GM23338 (cell line): ENCODE measurements around the gene SMOC2. TPM values are rescaled to one million over a fixed set of nuclear protein-coding genes. Genes with fewer than 3 reads are reported as not detected.

Experiments used
- ATAC-seq: fragments of 200-7000 bp; cut with Tn5 transposase; 3 replicates; pipeline ENCODE4 v1.9.1; 2020
- DNase-seq: peaks from one replicate; pipeline ENCODE4 v3.0.0-alpha.2; 2015; ENCODE audit warnings: low spot score
- H2AFZ ChIP-seq: fragments of 200-600 bp; sonication (generic); 2 replicates; pipeline ENCODE4 v1.8.0; 2016; ENCODE audit warnings: antibody characterized with exemption, mild to moderate bottlenecking, moderate library complexity
- H3F3A ChIP-seq: fragments of 200-600 bp; sonication (generic); replicated peaks from 2 replicates; pipeline ENCODE4 v1.8.0; 2017; ENCODE audit warnings: antibody characterized with exemption, mixed run types, low read depth
- H3K27ac ChIP-seq: fragments of 200-600 bp; sonication (generic); 2 replicates; pipeline ENCODE4 v1.6.1; 2016; ENCODE audit warnings: low read depth
- H3K27me3 ChIP-seq: fragments of 200-600 bp; sonication (generic); 2 replicates; pipeline ENCODE4 v1.8.0; 2016; ENCODE audit warnings: mild to moderate bottlenecking, mixed run types, moderate library complexity; ENCODE audit not compliant: insufficient read depth
- H3K36me3 ChIP-seq: fragments of 200-600 bp; sonication (generic); 2 replicates; pipeline ENCODE4 v1.8.0; 2016; ENCODE audit warnings: mild to moderate bottlenecking; ENCODE audit not compliant: insufficient read depth
- H3K4me1 ChIP-seq: fragments of 200-600 bp; sonication (generic); 2 replicates; pipeline ENCODE4 v1.8.0; 2016; ENCODE audit warnings: mild to moderate bottlenecking, moderate library complexity; ENCODE audit not compliant: insufficient read depth
- H3K4me2 ChIP-seq: fragments of 200-600 bp; sonication (generic); 2 replicates; pipeline ENCODE4 v1.7.1; 2017; ENCODE audit warnings: mixed run types
- H3K4me3 ChIP-seq: fragments of 200-600 bp; sonication (generic); 2 replicates; pipeline ENCODE4 v1.6.1; 2016; ENCODE audit warnings: mixed run types
- H3K79me2 ChIP-seq: fragments of 200-600 bp; sonication (generic); replicated peaks from 2 replicates; pipeline ENCODE4 v1.8.0; 2017; ENCODE audit warnings: mild to moderate bottlenecking; ENCODE audit not compliant: insufficient read depth
- H3K9me2 ChIP-seq: fragments of 200-600 bp; sonication (generic); 2 replicates; pipeline ENCODE4 v1.8.0; 2017; ENCODE audit not compliant: insufficient read depth
- H4K20me1 ChIP-seq: fragments of 200-600 bp; sonication (generic); replicated peaks from 2 replicates; pipeline ENCODE4 v1.8.0; 2017; ENCODE audit warnings: mild to moderate bottlenecking; ENCODE audit not compliant: insufficient read depth
- H3K27ac Mint-ChIP-seq: 2 replicates; pipeline ENCODE4 v1.8.0; 2020; ENCODE audit warnings: inconsistent platforms, mild to moderate bottlenecking, moderate library complexity, mixed read lengths
- H3K27me3 Mint-ChIP-seq: 3 replicates; pipeline ENCODE4 v1.8.0; 2022; ENCODE audit warnings: low read depth, mild to moderate bottlenecking, moderate library complexity, mixed read lengths, inconsistent platforms; ENCODE audit not compliant: insufficient read depth, poor library complexity
- H3K36me3 Mint-ChIP-seq: 3 replicates; pipeline ENCODE4 v1.8.0; 2021; ENCODE audit warnings: low read depth, mild to moderate bottlenecking, inconsistent platforms, moderate library complexity, mixed read lengths
- H3K4me1 Mint-ChIP-seq: 3 replicates; pipeline ENCODE4 v1.8.0; 2020; ENCODE audit warnings: mild to moderate bottlenecking, inconsistent platforms, mixed read lengths
- H3K4me3 Mint-ChIP-seq: 3 replicates; pipeline ENCODE4 v1.8.0; 2021; ENCODE audit warnings: moderate library complexity, mild to moderate bottlenecking, inconsistent platforms, mixed read lengths
- H3K9me3 Mint-ChIP-seq: 3 replicates; pipeline ENCODE4 v1.8.0; 2020; ENCODE audit warnings: moderate library complexity, mild to moderate bottlenecking, inconsistent platforms, mixed read lengths
- CREB1 ChIP-seq: fragments of 250-450 bp; sonication (Bioruptor Pico); IDR thresholded peaks from 2 replicates; pipeline ENCODE4 v1.5.0; 2020; ENCODE audit warnings: low read depth, mild to moderate bottlenecking, moderate library complexity
- CTCF ChIP-seq, 2 experiments: fragments of 200-600 bp in 1 of 2; sonication (generic) in 1 of 2; conservative IDR thresholded peaks; 2 replicates each; pipeline versions ENCODE4 v1.5.1 to v1.6.1; 2016 to 2017; ENCODE audit warnings: antibody characterized with exemption in 2 of 2, low read depth in 2 of 2, mild to moderate bottlenecking in 2 of 2, moderate library complexity in 1 of 2
- ETS1 ChIP-seq: IDR thresholded peaks from 2 replicates; pipeline ENCODE4 v1.6.1; 2016; ENCODE audit warnings: antibody characterized with exemption
- EZH2 ChIP-seq: fragments of 200-600 bp; sonication (generic); IDR thresholded peaks from one replicate; pipeline ENCODE4 v1.8.0; 2017; ENCODE audit warnings: antibody characterized with exemption, mild to moderate bottlenecking, low read depth; ENCODE audit not compliant: unreplicated experiment
- EZH2phosphoT487 ChIP-seq: fragments of 200-600 bp; sonication (generic); IDR thresholded peaks from one replicate; pipeline ENCODE4 v1.8.1; 2018; ENCODE audit warnings: antibody characterized with exemption; ENCODE audit not compliant: unreplicated experiment
- JUNB ChIP-seq: IDR thresholded peaks from one replicate; pipeline ENCODE4 v1.6.1; 2016; ENCODE audit warnings: antibody characterized with exemption; ENCODE audit not compliant: unreplicated experiment
- NANOG ChIP-seq: IDR thresholded peaks from 2 replicates; pipeline ENCODE4 v1.6.1; 2016; ENCODE audit warnings: antibody characterized with exemption, borderline replicate concordance
- POLR2AphosphoS5 ChIP-seq: IDR thresholded peaks from 2 replicates; pipeline ENCODE4 v1.6.1; 2016; ENCODE audit warnings: antibody characterized with exemption, low read depth
- REST ChIP-seq: IDR thresholded peaks from one replicate; pipeline ENCODE4 v1.6.1; 2018; ENCODE audit warnings: antibody characterized with exemption; ENCODE audit not compliant: unreplicated experiment
- STAT1 ChIP-seq: IDR thresholded peaks from one replicate; pipeline ENCODE4 v1.6.1; 2016; ENCODE audit warnings: antibody characterized with exemption; ENCODE audit not compliant: unreplicated experiment
- ZNF114 ChIP-seq: fragments of 250-450 bp; sonication (Bioruptor Pico); IDR thresholded peaks from 2 replicates; pipeline ENCODE4 v1.5.0; 2020; ENCODE audit warnings: mild to moderate bottlenecking, moderate library complexity
- ZNF331 ChIP-seq: fragments of 250-450 bp; sonication (Bioruptor Pico); IDR thresholded peaks from 2 replicates; pipeline ENCODE4 v1.5.0; 2020; ENCODE audit warnings: low read depth, mild to moderate bottlenecking, moderate library complexity
- ZNF462 ChIP-seq: fragments of 250-450 bp; sonication (Bioruptor Pico); IDR thresholded peaks from 2 replicates; pipeline ENCODE4 v1.5.0; 2020; ENCODE audit warnings: mild to moderate bottlenecking, moderate library complexity
- polyA plus RNA-seq: library from polyadenylated mRNA; unstranded; fragments of >200 nt; fragmentation: Nextera tagmentation; extraction: Ambion mirVana; gene quantifications from 2 replicates; pipeline ENCODE4 v1.2.1, GENCODE V29; 2016
- total RNA-seq: library from RNA; depleted of rRNA; stranded (reverse); fragments of >200 nt; shearing (Covaris generic); gene quantifications from 2 replicates; pipeline ENCODE4 v1.2.3, GENCODE V29; 2014

Gene SMOC2
- total and polyA plus RNA-seq, 2 experiments from 2014 or later: 4.3 to 6.5 TPM

GRCh38 chr6:168415993-168416530, 24.9 kb upstream of the SMOC2 start:
- no peak overlapping the region for H3K27ac ChIP-seq
- H3K4me2 ChIP-seq: no peak overlapping the region
- DNase-seq: no peak

More at GRCh38 chr6:168415993-168416530, 24.9 kb upstream of the SMOC2 start:
- H3K27ac Mint-ChIP-seq: no peak overlapping the region
- no peaks in the 10 kb centered on the region for H3K36me3 ChIP-seq
- no peaks in the 10 kb centered on the region for H3K4me1 ChIP-seq
- no peaks in the 10 kb centered on the region for H3K27me3 ChIP-seq
- H3K36me3 Mint-ChIP-seq: no peaks in the 10 kb centered on the region
- H3F3A ChIP-seq: no peaks in the 10 kb centered on the region
- no peak overlapping the region for H3K4me3 ChIP-seq
- H3K27me3 Mint-ChIP-seq: peaks cover 4% of the 10 kb centered on the region
- no peak for TF ChIP-seq EZH2
- no peak for TF ChIP-seq CREB1 (CRISPR knock-in tag)
- TF ChIP-seq NANOG: no peak
- TF ChIP-seq STAT1: no peak
- no peak for TF ChIP-seq ZNF331 (CRISPR knock-in tag)
- no peak for TF ChIP-seq CTCF (conservative IDR thresholded peaks at IDR 0.05; ENCODE audit: low read depth in 2 of 2)
- no peak for TF ChIP-seq ZNF462 (CRISPR knock-in tag)
- no peak for TF ChIP-seq ZNF114 (CRISPR knock-in tag)
- TF ChIP-seq REST: no peak
- TF ChIP-seq EZH2phosphoT487: no peak
- no peak for TF ChIP-seq POLR2AphosphoS5
- no peak for TF ChIP-seq ETS1
- TF ChIP-seq JUNB: no peak
- H3K4me1 Mint-ChIP-seq: peaks cover 19% of the 10 kb centered on the region
- H4K20me1 ChIP-seq: no peaks in the 10 kb centered on the region
- no peaks in the 10 kb centered on the region for H3K9me3 Mint-ChIP-seq
- H3K9me2 ChIP-seq: no peaks in the 10 kb centered on the region
- no peaks in the 10 kb centered on the region for H3K79me2 ChIP-seq
- no peak overlapping the region for H2AFZ ChIP-seq
- ATAC-seq: no peak
- no peak overlapping the region for H3K4me3 Mint-ChIP-seq
